HepG2 (cell line): ENCODE results near the gene ANKS4B. TPM values are rescaled to one million over a fixed set of nuclear protein-coding genes. Genes with fewer than 3 reads are reported as not detected.

ENCODE experiments used
- AGO2 ChIP-seq: fragments of 200-400 bp; formaldehyde crosslinking; optimal IDR thresholded peaks from 2 replicates; pipeline ENCODE3; 2017; ENCODE audit warnings: mild to moderate bottlenecking, low read depth, low read length, moderate library complexity
- CAMTA2 ChIP-seq: sonication (generic); formaldehyde crosslinking; IDR thresholded peaks from 2 replicates; pipeline ENCODE4 v1.4.0; 2020; ENCODE audit warnings: mild to moderate bottlenecking, missing genetic modification reagents, borderline replicate concordance
- CBX5 ChIP-seq: sonication (generic); formaldehyde crosslinking; IDR thresholded peaks from 2 replicates; pipeline ENCODE4 v1.4.0; 2020; ENCODE audit warnings: missing genetic modification reagents, borderline replicate concordance
- ELF3 ChIP-seq: IDR thresholded peaks from 2 replicates; pipeline ENCODE4 v1.6.1; 2016; ENCODE audit warnings: missing genetic modification reagents, missing compliant biosample characterization
- NR1H2 ChIP-seq: sonication (generic); formaldehyde crosslinking; IDR thresholded peaks from 2 replicates; pipeline ENCODE4 v1.8.1; 2022; ENCODE audit warnings: low read depth, missing genetic modification reagents, borderline replicate concordance
- POGZ ChIP-seq: sonication (generic); formaldehyde crosslinking; IDR thresholded peaks from 2 replicates; pipeline ENCODE4 v1.4.0; 2020; ENCODE audit warnings: mild to moderate bottlenecking, missing genetic modification reagents
- RCOR2 ChIP-seq: IDR thresholded peaks from 2 replicates; pipeline ENCODE4 v1.6.1; 2016; ENCODE audit warnings: missing biosample characterization, missing genetic modification reagents
- SATB2 ChIP-seq: sonication (generic); formaldehyde crosslinking; IDR thresholded peaks from 2 replicates; pipeline ENCODE4 v1.5.0; 2020; ENCODE audit warnings: missing genetic modification reagents
- SIX1 ChIP-seq: sonication (generic); formaldehyde crosslinking; IDR thresholded peaks from 2 replicates; pipeline ENCODE4 v1.4.0; 2020; ENCODE audit warnings: missing genetic modification reagents, borderline replicate concordance
- SMAD1 ChIP-seq: sonication (generic); formaldehyde crosslinking; IDR thresholded peaks from 2 replicates; pipeline ENCODE4 v1.4.0; 2020; ENCODE audit warnings: missing genetic modification reagents, low read depth, mild to moderate bottlenecking, borderline replicate concordance
- ZNF292 ChIP-seq: sonication (generic); formaldehyde crosslinking; IDR thresholded peaks from 2 replicates; pipeline ENCODE4 v1.8.1; 2022; ENCODE audit warnings: mild to moderate bottlenecking, low read depth, missing genetic modification reagents, borderline replicate concordance
- ZNF572 ChIP-seq: sonication (generic); formaldehyde crosslinking; IDR thresholded peaks from 2 replicates; pipeline ENCODE4 v1.5.1; 2020; ENCODE audit warnings: mild to moderate bottlenecking, missing genetic modification reagents
- polyA plus RNA-seq, 8 experiments: library from polyadenylated mRNA; depleted of rRNA in 3 of 8; stranded (reverse) in 7 of 8; unstranded in 1 of 8; fragments of >200 nt; fragmentation: Illumina TruSeq in 4 of 8; extraction: Trizol in 4 of 8; gene quantifications; 2 replicates each; pipeline versions ENCODE4 v1.2.1 to v1.2.3, GENCODE V29; 2011 to 2016; ENCODE audit warnings: low read depth in 4 of 8, missing spikeins in 1 of 8, mixed read lengths in 1 of 8; ENCODE audit not compliant: insufficient read depth in 1 of 8
- total RNA-seq, 5 experiments: library from RNA; depleted of rRNA; stranded (reverse); fragments of >200 nt; fragmentation: Illumina TruSeq; extraction: Trizol; gene quantifications; 2 replicates each; pipeline ENCODE4 v1.2.3, GENCODE V29; 2016; ENCODE audit warnings: low read depth in 1 of 5
- TF ChIP-seq, protein P1 (sequence below): sonication (generic); formaldehyde crosslinking; IDR thresholded peaks from 2 replicates; pipeline ENCODE4 v1.4.0; 2020; ENCODE audit warnings: mild to moderate bottlenecking, missing genetic modification reagents, borderline replicate concordance
- TF ChIP-seq, protein P2 (sequence below): sonication (generic); formaldehyde crosslinking; IDR thresholded peaks from 2 replicates; pipeline ENCODE4 v1.4.0; 2020; ENCODE audit warnings: mild to moderate bottlenecking, missing genetic modification reagents

The ANKS4B gene
- total and polyA plus RNA-seq, 2 of the 13 experiments (the other 11 are each of a cell fraction or from before 2014, with no cell fraction given) = 6.5 to 30.0 TPM

DNA sequence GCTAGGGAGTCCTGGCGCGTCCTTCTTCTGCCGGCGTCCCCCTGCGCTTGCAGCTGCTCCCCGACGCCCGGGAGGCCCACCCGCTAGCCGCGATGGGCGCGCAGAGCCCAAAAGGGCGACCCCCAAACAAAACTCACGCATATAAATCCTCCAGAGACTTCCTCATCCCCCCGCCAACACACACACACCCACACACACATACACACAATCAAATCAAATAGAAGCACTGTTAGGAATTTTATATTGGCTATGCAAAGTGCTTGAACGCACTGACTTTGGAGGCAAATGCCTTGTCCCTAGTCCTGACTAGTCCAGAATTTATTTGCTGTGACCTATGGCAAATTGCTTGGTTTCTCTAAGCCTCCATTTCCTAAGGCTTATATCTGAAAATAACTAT lies 68.4 kb downstream of the ANKS4B start (continued):
- TF ChIP-seq CBX5 = no peak
- TF ChIP-seq SIX1 (CRISPR knock-in tag) = no peak
- 0 out of 2 replicates have a peak, but pooled peaks have one; percentile 17 for TF ChIP-seq CAMTA2 (CRISPR knock-in tag)
- TF ChIP-seq POGZ (CRISPR knock-in tag) = 0 out of 2 replicates have a peak, but pooled peaks have one; percentile 2
- TF ChIP-seq SATB2 (CRISPR knock-in tag) = no peak
- TF ChIP-seq ZNF292 = peak; percentile 60; the same call in 1 of the 2 replicates
- no peak for TF ChIP-seq NR1H2
- no peak for TF ChIP-seq ZNF572 (CRISPR knock-in tag)
- TF ChIP-seq, protein P1, sequence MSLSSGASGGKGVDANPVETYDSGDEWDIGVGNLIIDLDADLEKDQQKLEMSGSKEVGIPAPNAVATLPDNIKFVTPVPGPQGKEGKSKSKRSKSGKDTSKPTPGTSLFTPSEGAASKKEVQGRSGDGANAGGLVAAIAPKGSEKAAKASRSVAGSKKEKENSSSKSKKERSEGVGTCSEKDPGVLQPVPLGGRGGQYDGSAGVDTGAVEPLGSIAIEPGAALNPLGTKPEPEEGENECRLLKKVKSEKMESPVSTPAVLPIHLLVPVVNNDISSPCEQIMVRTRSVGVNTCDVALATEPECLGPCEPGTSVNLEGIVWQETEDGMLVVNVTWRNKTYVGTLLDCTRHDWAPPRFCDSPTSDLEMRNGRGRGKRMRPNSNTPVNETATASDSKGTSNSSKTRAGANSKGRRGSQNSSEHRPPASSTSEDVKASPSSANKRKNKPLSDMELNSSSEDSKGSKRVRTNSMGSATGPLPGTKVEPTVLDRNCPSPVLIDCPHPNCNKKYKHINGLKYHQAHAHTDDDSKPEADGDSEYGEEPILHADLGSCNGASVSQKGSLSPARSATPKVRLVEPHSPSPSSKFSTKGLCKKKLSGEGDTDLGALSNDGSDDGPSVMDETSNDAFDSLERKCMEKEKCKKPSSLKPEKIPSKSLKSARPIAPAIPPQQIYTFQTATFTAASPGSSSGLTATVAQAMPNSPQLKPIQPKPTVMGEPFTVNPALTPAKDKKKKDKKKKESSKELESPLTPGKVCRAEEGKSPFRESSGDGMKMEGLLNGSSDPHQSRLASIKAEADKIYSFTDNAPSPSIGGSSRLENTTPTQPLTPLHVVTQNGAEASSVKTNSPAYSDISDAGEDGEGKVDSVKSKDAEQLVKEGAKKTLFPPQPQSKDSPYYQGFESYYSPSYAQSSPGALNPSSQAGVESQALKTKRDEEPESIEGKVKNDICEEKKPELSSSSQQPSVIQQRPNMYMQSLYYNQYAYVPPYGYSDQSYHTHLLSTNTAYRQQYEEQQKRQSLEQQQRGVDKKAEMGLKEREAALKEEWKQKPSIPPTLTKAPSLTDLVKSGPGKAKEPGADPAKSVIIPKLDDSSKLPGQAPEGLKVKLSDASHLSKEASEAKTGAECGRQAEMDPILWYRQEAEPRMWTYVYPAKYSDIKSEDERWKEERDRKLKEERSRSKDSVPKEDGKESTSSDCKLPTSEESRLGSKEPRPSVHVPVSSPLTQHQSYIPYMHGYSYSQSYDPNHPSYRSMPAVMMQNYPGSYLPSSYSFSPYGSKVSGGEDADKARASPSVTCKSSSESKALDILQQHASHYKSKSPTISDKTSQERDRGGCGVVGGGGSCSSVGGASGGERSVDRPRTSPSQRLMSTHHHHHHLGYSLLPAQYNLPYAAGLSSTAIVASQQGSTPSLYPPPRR (CRISPR knock-in tag) = 0 out of 2 replicates have a peak, but pooled peaks have one; percentile 0
- TF ChIP-seq ELF3 (CRISPR knock-in tag) = no peak
- TF ChIP-seq RCOR2 (CRISPR knock-in tag) = peak; percentile 17; the same call in 1 of the 2 replicates
- TF ChIP-seq SMAD1 (CRISPR knock-in tag) = no peak
- TF ChIP-seq AGO2 = peak; percentile 4
- TF ChIP-seq, protein P2, sequence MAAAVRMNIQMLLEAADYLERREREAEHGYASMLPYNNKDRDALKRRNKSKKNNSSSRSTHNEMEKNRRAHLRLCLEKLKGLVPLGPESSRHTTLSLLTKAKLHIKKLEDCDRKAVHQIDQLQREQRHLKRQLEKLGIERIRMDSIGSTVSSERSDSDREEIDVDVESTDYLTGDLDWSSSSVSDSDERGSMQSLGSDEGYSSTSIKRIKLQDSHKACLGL (CRISPR knock-in tag) = peak; percentile 1; the same call in 1 of the 2 replicates
